WI38 (cell line): ENCODE measurements around the gene CXCR6.

Experiments
- H3K4me3 ChIP-seq: 2 replicates; pipeline ENCODE4 v1.5.1; 2011; ENCODE audit warnings: low read depth, mild to moderate bottlenecking, control low read depth, low read length
- TF ChIP-seq, protein P1 (sequence below): IDR thresholded peaks from 2 replicates; pipeline ENCODE4 v1.5.1; 2012; ENCODE audit warnings: low read depth, mild to moderate bottlenecking, control low read depth, low read length

CXCR6 gene

DNA sequence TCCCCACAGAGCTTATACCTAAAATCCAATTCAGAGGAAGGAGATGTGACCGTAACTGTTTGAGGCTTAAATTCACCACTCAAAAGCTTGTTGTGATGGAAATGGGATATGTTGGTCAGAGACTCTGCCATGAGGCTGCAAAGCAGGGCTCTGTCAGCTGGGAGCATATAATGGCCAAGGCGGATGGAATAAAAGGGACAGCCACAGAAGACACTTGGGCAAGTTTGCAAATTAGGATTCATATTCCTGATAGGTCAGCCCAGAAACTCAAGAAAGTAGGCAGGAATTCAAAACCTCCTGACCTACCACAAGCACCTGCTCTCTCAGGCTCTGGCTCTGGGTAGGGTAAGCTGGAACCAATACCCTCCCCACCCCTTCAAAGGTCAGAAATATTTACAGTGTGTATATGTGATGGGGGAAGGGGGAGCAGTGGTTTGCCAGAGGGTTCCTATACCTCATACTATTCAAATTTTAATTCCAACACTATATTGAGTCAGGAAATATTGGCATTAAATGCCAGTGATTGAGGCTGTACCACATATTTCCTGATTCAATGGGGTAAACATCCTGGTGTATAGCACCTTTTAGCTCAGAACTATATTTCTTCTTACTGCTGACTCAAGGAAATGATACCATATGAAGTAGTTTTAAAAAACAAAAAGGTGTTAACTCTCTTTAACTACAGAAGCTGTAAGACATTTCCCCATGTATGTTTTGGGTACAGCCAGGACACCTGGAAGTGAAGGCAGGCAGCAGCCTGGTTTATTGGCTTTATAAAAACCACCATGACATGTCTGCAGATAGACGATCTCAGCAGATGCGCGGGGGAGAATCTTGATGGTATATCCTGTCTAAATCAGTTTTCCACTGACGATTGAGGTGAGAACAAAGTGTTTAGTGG lies 33.2 kb downstream of the CXCR6 start:
- TF ChIP-seq, protein P1, sequence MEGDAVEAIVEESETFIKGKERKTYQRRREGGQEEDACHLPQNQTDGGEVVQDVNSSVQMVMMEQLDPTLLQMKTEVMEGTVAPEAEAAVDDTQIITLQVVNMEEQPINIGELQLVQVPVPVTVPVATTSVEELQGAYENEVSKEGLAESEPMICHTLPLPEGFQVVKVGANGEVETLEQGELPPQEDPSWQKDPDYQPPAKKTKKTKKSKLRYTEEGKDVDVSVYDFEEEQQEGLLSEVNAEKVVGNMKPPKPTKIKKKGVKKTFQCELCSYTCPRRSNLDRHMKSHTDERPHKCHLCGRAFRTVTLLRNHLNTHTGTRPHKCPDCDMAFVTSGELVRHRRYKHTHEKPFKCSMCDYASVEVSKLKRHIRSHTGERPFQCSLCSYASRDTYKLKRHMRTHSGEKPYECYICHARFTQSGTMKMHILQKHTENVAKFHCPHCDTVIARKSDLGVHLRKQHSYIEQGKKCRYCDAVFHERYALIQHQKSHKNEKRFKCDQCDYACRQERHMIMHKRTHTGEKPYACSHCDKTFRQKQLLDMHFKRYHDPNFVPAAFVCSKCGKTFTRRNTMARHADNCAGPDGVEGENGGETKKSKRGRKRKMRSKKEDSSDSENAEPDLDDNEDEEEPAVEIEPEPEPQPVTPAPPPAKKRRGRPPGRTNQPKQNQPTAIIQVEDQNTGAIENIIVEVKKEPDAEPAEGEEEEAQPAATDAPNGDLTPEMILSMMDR, result no peak
- H3K4me3 ChIP-seq, result no peak overlapping the region

DNA sequence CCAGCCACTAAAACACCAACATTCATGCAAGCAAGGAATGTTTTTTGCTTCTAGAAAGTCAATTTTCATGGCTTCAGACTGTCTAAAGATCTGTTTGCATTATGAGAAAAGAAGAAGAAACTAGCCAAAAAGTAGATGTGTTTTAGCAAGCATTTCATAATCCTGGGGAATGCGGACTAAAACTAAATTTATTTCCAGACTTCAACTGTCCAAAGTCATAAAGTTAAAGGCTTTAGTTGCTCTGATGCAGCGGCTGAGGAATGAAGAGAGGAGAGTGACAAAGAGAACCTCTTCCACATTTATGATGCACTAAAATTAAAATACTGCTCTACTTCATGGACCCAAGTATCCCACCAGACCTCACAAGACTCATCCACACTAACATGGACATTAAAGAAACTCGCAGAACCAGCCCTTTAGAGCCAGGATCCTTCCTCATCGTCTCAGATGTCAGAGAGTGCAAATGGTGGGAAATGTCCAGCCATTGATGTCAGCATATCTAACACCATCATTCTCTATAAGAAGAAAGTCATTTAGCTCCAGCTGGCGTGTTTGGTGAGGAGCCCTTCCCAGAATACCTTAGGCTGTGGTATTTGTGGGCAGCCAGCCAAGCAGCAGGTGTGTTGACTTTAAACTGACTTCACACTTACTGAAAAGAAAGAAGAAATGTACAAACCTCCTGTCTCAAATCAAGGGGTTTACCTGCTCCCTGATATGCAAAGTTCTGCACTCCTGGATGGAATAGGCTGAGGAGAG lies 34.9 kb downstream of the CXCR6 start:
- TF ChIP-seq, protein P1, result no peak

DNA sequence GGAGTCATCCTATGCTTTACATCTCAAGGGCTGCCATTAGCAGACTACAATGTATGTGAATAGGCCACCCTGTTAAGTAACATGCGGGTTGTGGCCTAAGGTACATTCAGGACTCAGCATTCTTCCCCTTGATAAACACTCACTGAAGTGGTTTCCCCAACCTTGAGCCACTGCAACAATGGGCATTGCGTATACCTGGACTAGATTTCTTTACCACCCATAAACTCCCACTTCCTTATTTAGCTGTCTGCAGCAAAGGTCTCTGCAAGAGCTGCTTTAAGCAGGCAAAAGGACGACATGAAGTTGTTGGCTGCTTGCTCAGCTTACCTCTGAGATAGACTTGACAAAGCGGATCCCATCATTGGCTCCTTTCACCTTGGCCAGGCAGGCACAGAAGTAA lies 36.1 kb downstream of the CXCR6 start:
- TF ChIP-seq, protein P1, result no peak
- no peak overlapping the region for H3K4me3 ChIP-seq

More for the DNA sequence above, 34.9 kb downstream of the CXCR6 start:
- no peak overlapping the region for H3K4me3 ChIP-seq

DNA sequence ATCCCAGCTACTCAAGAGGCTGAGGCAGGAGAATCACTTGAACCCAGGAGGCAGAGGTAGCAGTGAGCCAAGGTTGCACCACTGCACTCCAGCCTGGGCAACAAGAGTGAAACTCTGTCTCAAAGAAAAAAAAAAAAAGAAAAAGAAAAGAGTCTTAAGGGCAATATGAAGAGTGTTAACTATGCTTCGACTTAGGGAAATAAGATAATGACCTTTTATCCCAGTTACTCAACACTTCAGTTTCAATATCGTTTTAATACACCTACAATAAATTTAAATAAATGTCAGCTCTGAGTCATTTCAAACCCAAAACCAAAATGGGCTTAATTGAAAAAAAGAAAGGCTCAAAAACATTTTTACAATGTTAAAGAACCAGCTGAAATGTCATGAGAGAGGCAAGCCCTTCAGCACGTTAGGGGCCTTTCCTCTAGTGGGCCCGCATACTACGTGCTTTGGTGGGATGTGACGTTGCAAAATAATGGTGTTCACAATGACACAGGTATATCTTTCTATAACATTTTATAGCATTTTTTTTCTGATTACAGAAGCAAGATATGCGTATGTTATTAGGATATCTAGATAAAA lies 37.1 kb downstream of the CXCR6 start:
- TF ChIP-seq, protein P1, result no peak
- H3K4me3 ChIP-seq, result no peak overlapping the region

DNA sequence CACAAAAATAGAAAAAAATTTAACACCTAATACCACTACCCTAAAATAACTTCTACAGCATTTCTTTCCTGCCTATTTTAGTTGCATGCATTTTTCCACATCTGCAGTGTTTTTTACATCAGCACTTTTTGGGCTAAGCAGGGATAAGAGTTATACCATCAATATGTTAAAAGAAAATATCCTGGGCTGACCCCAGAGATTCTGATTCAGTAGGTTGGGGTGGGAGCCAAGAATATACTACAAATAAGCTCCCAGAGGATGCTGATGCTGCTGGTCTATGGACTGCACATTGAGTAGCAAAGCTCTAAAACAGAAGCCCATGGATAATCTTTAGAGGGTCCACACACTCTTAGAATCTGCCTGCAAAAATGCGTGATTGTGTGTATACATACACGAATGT lies 37.6 kb downstream of the CXCR6 start:
- H3K4me3 ChIP-seq, result no peak overlapping the region
- TF ChIP-seq, protein P1, result no peak

DNA sequence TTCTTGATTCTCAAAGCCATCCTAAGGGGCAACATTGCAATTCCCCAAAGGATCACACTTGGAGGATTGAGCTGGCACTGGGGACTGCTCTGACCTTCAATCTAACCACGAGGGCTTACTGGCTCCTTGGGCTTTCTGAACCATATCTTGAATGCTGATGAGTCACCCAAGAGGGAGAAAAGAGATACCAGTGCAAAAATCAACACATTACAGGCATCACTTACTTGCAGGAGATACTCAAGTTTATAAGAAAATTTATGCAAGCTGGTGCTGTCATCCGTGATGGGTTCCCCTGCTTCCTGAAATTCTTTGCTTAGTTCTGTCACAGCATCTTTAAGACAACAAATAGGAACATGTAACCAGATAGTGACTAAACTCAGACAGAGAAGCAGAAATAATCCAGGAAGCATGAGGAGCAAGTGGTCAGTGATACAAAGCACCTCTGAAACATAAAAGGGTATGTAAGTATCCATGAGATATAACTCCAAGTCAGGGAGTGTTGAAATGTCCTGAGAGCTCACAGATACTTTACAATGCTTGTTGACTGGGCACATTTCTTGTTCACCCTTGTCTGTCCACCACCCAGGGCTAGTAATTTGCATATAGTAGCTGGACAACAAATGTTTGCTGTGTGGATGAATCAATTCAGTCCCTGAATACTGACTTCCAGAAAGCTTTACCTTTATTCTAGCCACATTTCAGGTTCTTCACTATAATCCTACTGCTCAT lies 38.2 kb downstream of the CXCR6 start:
- TF ChIP-seq, protein P1, result no peak
- no peak overlapping the region for H3K4me3 ChIP-seq
